Astrocyte (in vitro differentiated cells and primary cell): ENCODE measurements around the gene HYOU1. TPM values are rescaled to one million over a fixed set of nuclear protein-coding genes. Genes with fewer than 3 reads are reported as not detected.

Experiments used
- DNase-seq: peaks from one replicate; pipeline ENCODE4 v3.0.0-alpha.2; 2010; ENCODE audit warnings: low read depth
- FAIRE-seq: peaks from 2 replicates; lab custom pipeline; 2011; peaks lifted over from hg19 to GRCh38; lab: Jason Lieb, UNC
- H2AFZ ChIP-seq: 2 replicates; pipeline ENCODE4 v1.6.0; 2012; ENCODE audit warnings: low read depth, low read length, inconsistent platforms
- H3K27ac ChIP-seq: 2 replicates; pipeline ENCODE4 v1.5.1; 2011; ENCODE audit warnings: low read depth, low read length, inconsistent platforms
- H3K27me3 ChIP-seq: 2 replicates; pipeline ENCODE4 v1.6.0; 2011; ENCODE audit warnings: low read length, inconsistent platforms; ENCODE audit not compliant: insufficient read depth
- H3K36me3 ChIP-seq: 2 replicates; pipeline ENCODE4 v1.5.1; 2011; ENCODE audit warnings: low read length, inconsistent platforms; ENCODE audit not compliant: insufficient read depth
- H3K4me1 ChIP-seq: 2 replicates; pipeline ENCODE4 v1.5.1; 2011; ENCODE audit warnings: low read length, inconsistent platforms; ENCODE audit not compliant: insufficient read depth
- H3K4me2 ChIP-seq: 2 replicates; pipeline ENCODE4 v1.6.0; 2012; ENCODE audit warnings: low read length, inconsistent platforms
- H3K4me3 ChIP-seq: 2 replicates; pipeline ENCODE4 v1.5.1; 2011; ENCODE audit warnings: low read depth, mild to moderate bottlenecking, low read length, inconsistent platforms; ENCODE audit not compliant: insufficient read depth
- H3K79me2 ChIP-seq: 2 replicates; pipeline ENCODE4 v1.6.0; 2012; ENCODE audit warnings: mild to moderate bottlenecking, low read length, inconsistent platforms; ENCODE audit not compliant: insufficient read depth
- H3K9ac ChIP-seq: 2 replicates; pipeline ENCODE4 v1.6.0; 2012; ENCODE audit warnings: mild to moderate bottlenecking, low read length, inconsistent platforms
- H3K9me3 ChIP-seq: 2 replicates; pipeline ENCODE4 v1.5.1; 2012; ENCODE audit warnings: low read depth, mild to moderate bottlenecking, low read length, inconsistent platforms; ENCODE audit not compliant: insufficient read depth
- H4K20me1 ChIP-seq: 2 replicates; pipeline ENCODE4 v1.6.0; 2012; ENCODE audit warnings: low read length, inconsistent platforms; ENCODE audit not compliant: insufficient read depth
- H3K27ac Mint-ChIP-seq: one replicate; pipeline ENCODE4 v1.8.0; 2021; ENCODE audit warnings: mild to moderate bottlenecking, mixed read lengths; ENCODE audit not compliant: unreplicated experiment
- H3K27me3 Mint-ChIP-seq: one replicate; pipeline ENCODE4 v1.8.0; 2021; ENCODE audit warnings: low read depth, mixed read lengths; ENCODE audit not compliant: unreplicated experiment
- H3K36me3 Mint-ChIP-seq: one replicate; pipeline ENCODE4 v1.8.0; 2021; ENCODE audit warnings: low read depth, mixed read lengths; ENCODE audit not compliant: unreplicated experiment
- H3K4me1 Mint-ChIP-seq: one replicate; pipeline ENCODE4 v1.8.0; 2021; ENCODE audit warnings: low read depth, mixed read lengths; ENCODE audit not compliant: unreplicated experiment
- H3K4me3 Mint-ChIP-seq: one replicate; pipeline ENCODE4 v1.8.0; 2021; ENCODE audit warnings: mild to moderate bottlenecking, moderate library complexity, mixed read lengths; ENCODE audit not compliant: unreplicated experiment
- H3K9me3 Mint-ChIP-seq: one replicate; pipeline ENCODE4 v1.8.0; 2021; ENCODE audit warnings: mild to moderate bottlenecking, mixed read lengths; ENCODE audit not compliant: unreplicated experiment
- CTCF ChIP-seq: IDR thresholded peaks from 2 replicates; pipeline ENCODE4 v1.5.1; 2011; ENCODE audit warnings: low read depth, mild to moderate bottlenecking, inconsistent platforms, low read length, moderate library complexity; ENCODE audit not compliant: insufficient read depth
- EZH2 ChIP-seq: IDR thresholded peaks from 2 replicates; pipeline ENCODE4 v1.6.1; 2012; ENCODE audit warnings: mild to moderate bottlenecking, low read length, inconsistent platforms; ENCODE audit not compliant: insufficient read depth
- total RNA-seq: library from RNA; stranded (reverse); gene quantifications from 2 replicates; pipeline ENCODE4 v1.2.1, GENCODE V29; 2021

HYOU1 gene
- total RNA-seq, 1 donor from 2014 or later: 282 TPM

GRCh38 chr11:119024430-119025098 lies 32.4 kb downstream of the HYOU1 start:
- H3K36me3 ChIP-seq: peaks cover 12% of the 10 kb centered on the region
- H3K4me1 ChIP-seq: peaks cover 10% of the 10 kb centered on the region
- no peak overlapping the region for H3K9ac ChIP-seq
- Mint-ChIP-seq H3K9me3 (no peaks in the 10 kb centered on the region), H3K27ac (peak overlapping the region; percentile 58), H3K4me1 (peaks cover 22% of the 10 kb centered on the region), H3K27me3 (no peaks in the 10 kb centered on the region), H3K4me3 (peak overlapping the region; percentile 42), H3K36me3 (peaks cover 28% of the 10 kb centered on the region)
- H3K9me3 ChIP-seq: no peaks in the 10 kb centered on the region
- peaks cover 52% of the 10 kb centered on the region for H4K20me1 ChIP-seq
- no peak overlapping the region for H3K4me3 ChIP-seq
- no peak for DNase-seq
- no peak overlapping the region for H3K4me2 ChIP-seq
- FAIRE-seq: no peak
- no peaks in the 10 kb centered on the region for H3K27me3 ChIP-seq
- no peak overlapping the region for H2AFZ ChIP-seq
- no peak overlapping the region for H3K27ac ChIP-seq
- H3K79me2 ChIP-seq: peaks cover 29% of the 10 kb centered on the region
- TF ChIP-seq EZH2 (no peak), CTCF (no peak)

- peak overlapping the region; percentile 13 for H3K4me2 ChIP-seq
Measured at GRCh38 chr11:119023741-119024140, 33.3 kb downstream of the HYOU1 start.

More at GRCh38 chr11:119023741-119024140, 33.3 kb downstream of the HYOU1 start:
- no peak for FAIRE-seq
- TF ChIP-seq CTCF (no peak), EZH2 (no peak)
- no peak overlapping the region for H3K4me3 ChIP-seq
- Mint-ChIP-seq H3K36me3 (peaks cover 25% of the 10 kb centered on the region), H3K27me3 (no peaks in the 10 kb centered on the region), H3K4me3 (no peak overlapping the region), H3K4me1 (peaks cover 14% of the 10 kb centered on the region), H3K9me3 (no peaks in the 10 kb centered on the region), H3K27ac (no peak overlapping the region)
- no peak overlapping the region for H3K27ac ChIP-seq
- peaks cover 12% of the 10 kb centered on the region for H3K36me3 ChIP-seq
- H4K20me1 ChIP-seq: peaks cover 58% of the 10 kb centered on the region
- H3K79me2 ChIP-seq: peaks cover 37% of the 10 kb centered on the region
- no peaks in the 10 kb centered on the region for H3K27me3 ChIP-seq
- H3K4me1 ChIP-seq: peaks cover 10% of the 10 kb centered on the region
- no peak overlapping the region for H3K9ac ChIP-seq
- peak; percentile 37 for DNase-seq
- no peak overlapping the region for H2AFZ ChIP-seq
- H3K9me3 ChIP-seq: no peaks in the 10 kb centered on the region
